GM12878 (cell line): Measurements from ENCODE around the gene NOD1. TPM values are rescaled to one million over a fixed set of nuclear protein-coding genes. Genes with fewer than 3 reads are reported as not detected.

Experiments used
- ATAC-seq: fragments of 200-7000 bp; cut with Tn5 transposase; 3 replicates; pipeline ENCODE4 v1.9.1; 2020; ENCODE audit warnings: mild to moderate bottlenecking, moderate library complexity
- BruUV-seq: library from RNA; stranded (reverse); fragments of 400-500 nt; replicated peaks from 2 replicates; lab custom pipeline; 2021; lab: Mats Ljungman, UMichigan
- CTCF ChIA-PET: fragments of 300-600 bp; sonication (Branson Sonifier 250); formaldehyde crosslinking; extraction: SDS; loops from one replicate; lab custom pipeline; 2021; ENCODE audit warnings: inconsistent platforms; lab: Yijun Ruan, JAX
- POLR2A ChIA-PET: fragments of 350-600 bp; formaldehyde crosslinking; extraction: SDS; loops from one replicate; lab custom pipeline; 2021; ENCODE audit warnings: inconsistent platforms; lab: Charles Lee
- RAD21 ChIA-PET: fragments of 300-600 bp; sonication (Branson Sonifier 250); formaldehyde crosslinking; loops from one replicate; lab custom pipeline; 2023; ENCODE audit warnings: antibody characterized with exemption; ENCODE audit not compliant: unreplicated experiment; lab: Charles Lee
- SMC1A ChIA-PET: fragments of 300-600 bp; sonication (Branson Sonifier 250); formaldehyde crosslinking; loops from one replicate; lab custom pipeline; 2023; ENCODE audit not compliant: unreplicated experiment, uncharacterized antibody; lab: Charles Lee
- DNase-seq: peaks from one replicate; pipeline ENCODE4 v3.0.0-alpha.2; 2011; ENCODE audit warnings: low read depth, low spot score
- FAIRE-seq: peaks from 3 replicates; lab custom pipeline; 2011; peaks lifted over from hg19 to GRCh38; lab: Jason Lieb, UNC
- H2AFZ ChIP-seq: 2 replicates; pipeline ENCODE4 v1.6.0; 2011; ENCODE audit warnings: low read depth, low read length, control low read depth; ENCODE audit not compliant: control insufficient read depth
- H3K27ac ChIP-seq: 2 replicates; pipeline ENCODE4 v1.5.1; 2011; ENCODE audit warnings: control low read depth; ENCODE audit not compliant: control insufficient read depth, insufficient read depth
- H3K27me3 ChIP-seq, 2 experiments: replicated peaks in 1 of 2; 2 replicates each; pipeline versions ENCODE4 v1.6.0 to v1.6.1; 2011; ENCODE audit warnings: low read length in 1 of 2; ENCODE audit not compliant: control insufficient read depth in 2 of 2, insufficient read depth in 2 of 2
- H3K36me3 ChIP-seq, 2 experiments: 2 replicates each; pipeline ENCODE4 v1.5.1; 2011; ENCODE audit warnings: low read length in 1 of 2; ENCODE audit not compliant: control insufficient read depth in 2 of 2, insufficient read depth in 2 of 2
- H3K4me1 ChIP-seq: 2 replicates; pipeline ENCODE4 v1.6.1; 2011; ENCODE audit warnings: mild to moderate bottlenecking, low read length, moderate library complexity, mixed read lengths; ENCODE audit not compliant: control insufficient read depth, insufficient read depth
- H3K4me2 ChIP-seq: 2 replicates; pipeline ENCODE4 v1.6.0; 2011; ENCODE audit warnings: control low read depth; ENCODE audit not compliant: control insufficient read depth, insufficient read depth
- H3K4me3 ChIP-seq: fragments of 200-600 bp; sonication (generic); 2 replicates; pipeline ENCODE4 v1.5.1; 2016
- H3K79me2 ChIP-seq: 2 replicates; pipeline ENCODE4 v1.6.0; 2011; ENCODE audit warnings: low read length; ENCODE audit not compliant: control insufficient read depth, insufficient read depth
- H3K9ac ChIP-seq: 2 replicates; pipeline ENCODE4 v1.8.0; 2011; ENCODE audit warnings: low read length, control low read depth, mixed read lengths; ENCODE audit not compliant: control insufficient read depth, insufficient read depth
- H3K9me3 ChIP-seq: replicated peaks from 3 replicates; pipeline ENCODE4 v1.5.1; 2011; ENCODE audit warnings: mild to moderate bottlenecking, low read length; ENCODE audit not compliant: control insufficient read depth, insufficient read depth
- H4K20me1 ChIP-seq: 2 replicates; pipeline ENCODE4 v1.6.0; 2011; ENCODE audit not compliant: control insufficient read depth, insufficient read depth
- EP300 ChIP-seq, 2 experiments: fragments of 150-350 bp in 1 of 2; IDR thresholded peaks; 2 replicates each; pipeline ENCODE4 v1.6.1; 2011 to 2012; ENCODE audit warnings: low read depth in 2 of 2, low read length in 2 of 2, borderline replicate concordance in 1 of 2, improper control_type of control experiment in 1 of 2, inconsistent platforms in 1 of 2; ENCODE audit not compliant: control insufficient read depth in 1 of 2
- MTA2 ChIP-seq: fragments of 450-650 bp; IDR thresholded peaks from 2 replicates; pipeline ENCODE4 v1.6.1; 2016; ENCODE audit warnings: low read depth, mild to moderate bottlenecking, moderate library complexity
- MYB ChIP-seq: fragments of 150-350 bp; IDR thresholded peaks from 2 replicates; pipeline ENCODE4 v1.6.1; 2014; ENCODE audit warnings: mild to moderate bottlenecking, low read depth, low read length, borderline replicate concordance
- RAD51 ChIP-seq: fragments of 450-650 bp; IDR thresholded peaks from 2 replicates; pipeline ENCODE4 v1.6.1; 2016; ENCODE audit warnings: moderate library complexity, mild to moderate bottlenecking, inconsistent platforms
- SPI1 ChIP-seq: IDR thresholded peaks from 2 replicates; pipeline ENCODE4 v1.6.1; 2011; ENCODE audit warnings: low read depth, mild to moderate bottlenecking, low read length, moderate library complexity, borderline replicate concordance; ENCODE audit not compliant: insufficient read depth
- ZNF207 ChIP-seq: fragments of 450-650 bp; IDR thresholded peaks from 2 replicates; pipeline ENCODE4 v1.6.1; 2014; ENCODE audit warnings: antibody characterized with exemption, mild to moderate bottlenecking, borderline replicate concordance
- WGBS: methylation state at CpG from one replicate; pipeline ENCODE4 v1.1.6; 2016; ENCODE audit warnings: low lambda C conversion rate; ENCODE audit not compliant: insufficient replicate concordance, insufficient coverage; ENCODE audit errors: missing lambda C conversion rate; 5-methylcytosine and 5-hydroxymethylcytosine counted together
- in situ Hi-C: fragments of 300-500 bp; cut with MboI; formaldehyde crosslinking; loops from 9 replicates; pipeline ENCODE4 v1.14.3; 2018; ENCODE audit warnings: mixed read lengths
- intact Hi-C: fragments of 100-400 bp; cut with micrococcal nuclease; formaldehyde crosslinking; loops from one replicate; pipeline ENCODE4 v1.14.2; 2022; ENCODE audit not compliant: unreplicated experiment
- polyA plus RNA-seq, 11 experiments: library from polyadenylated mRNA; depleted of rRNA in 4 of 11; unstranded in 6 of 11; stranded (reverse) in 5 of 11; fragments of >200 nt; fragmentation: Nextera tagmentation in 4 of 11; fragmentation: Illumina TruSeq in 1 of 11; extraction: Ambion mirVana in 4 of 11; extraction: Trizol in 1 of 11; gene quantifications; 1 replicate in 1 of 11; 2 replicates in 10 of 11; pipeline versions ENCODE4 v1.2.1 to v1.2.3, GENCODE V29; 2011 to 2016; ENCODE audit warnings: inconsistent platforms in 2 of 11, missing spikeins in 2 of 11, low read depth in 1 of 11
- total RNA-seq, 4 experiments: library from RNA; depleted of rRNA in 3 of 4; stranded (reverse); fragments of >200 nt in 3 of 4; fragmentation: Illumina TruSeq in 1 of 4; extraction: Trizol in 1 of 4; gene quantifications; 2 replicates each; pipeline versions ENCODE4 v1.2.1 to v1.2.3, GENCODE V29; 2013 to 2021
- TF ChIP-seq, protein P1 (sequence below): fragments of 450-650 bp; formaldehyde crosslinking; IDR thresholded peaks from 2 replicates; pipeline ENCODE4 v1.4.0; 2022; ENCODE audit warnings: mild to moderate bottlenecking, moderate library complexity
- TF ChIP-seq, protein P2 (sequence below): IDR thresholded peaks from 2 replicates; pipeline ENCODE4 v1.6.1; 2011; ENCODE audit warnings: mild to moderate bottlenecking, low read depth, low read length, moderate library complexity; ENCODE audit not compliant: insufficient replicate concordance

The NOD1 gene
- total and polyA plus RNA-seq, 10 of the 15 experiments (the other 5 are each of a cell fraction or from before 2014, with no cell fraction given), result 1.8 to 14.6 (median 8.9) TPM

DNA sequence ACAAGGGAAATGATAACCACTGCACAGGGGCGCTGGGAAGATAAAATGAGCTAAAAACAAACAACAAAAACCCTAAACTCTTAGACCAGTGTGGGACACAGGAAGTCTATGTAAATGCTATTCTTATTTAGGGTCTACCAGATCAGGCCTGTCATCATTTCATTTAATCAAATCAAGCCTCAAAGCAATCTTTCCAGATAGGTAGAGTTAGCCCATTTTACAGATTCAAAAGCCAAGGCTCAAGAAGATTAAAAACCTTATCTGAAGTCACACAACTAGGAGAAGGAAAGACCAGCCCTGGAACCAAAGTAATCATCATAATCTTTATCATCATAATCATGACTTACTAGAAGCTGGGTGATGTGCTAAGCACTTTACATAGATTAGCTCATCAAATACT is 4.7 kb downstream of the NOD1 start:
- Histone ChIP-seq H3K27ac (no peak overlapping the region), H3K4me3 (no peak overlapping the region), H3K27me3 (no peaks in the 10 kb centered on the region), H3K4me2 (peak overlapping the region; percentile 4; the same call in 1 of the 2 replicates), H3K36me3 (0 out of 4 replicates have a peak, but pooled peaks cover 0 to 6% of the 10 kb centered on the region in 2 experiments), H3K79me2 (peaks cover 25% of the 10 kb centered on the region), H3K9me3 (no peaks in the 10 kb centered on the region; the same call in 2 of the 3 replicates), H4K20me1 (no peaks in the 10 kb centered on the region), H3K9ac (no peak overlapping the region), H2AFZ (no peak overlapping the region), H3K4me1 (peaks cover 31% of the 10 kb centered on the region)
- intact Hi-C loops, result no loop called here
- TF ChIP-seq MYB, result no peak
- TF ChIP-seq RAD51, result no peak
- no peak for TF ChIP-seq SPI1
- no peak for TF ChIP-seq ZNF207
- no peak for TF ChIP-seq EP300 (IDR thresholded peaks at IDR 0.05; ENCODE audit: borderline replicate concordance in 1 of 2, control insufficient read depth in 1 of 2, low read depth in 2 of 2, low read length in 2 of 2)
- TF ChIP-seq, protein P1, sequence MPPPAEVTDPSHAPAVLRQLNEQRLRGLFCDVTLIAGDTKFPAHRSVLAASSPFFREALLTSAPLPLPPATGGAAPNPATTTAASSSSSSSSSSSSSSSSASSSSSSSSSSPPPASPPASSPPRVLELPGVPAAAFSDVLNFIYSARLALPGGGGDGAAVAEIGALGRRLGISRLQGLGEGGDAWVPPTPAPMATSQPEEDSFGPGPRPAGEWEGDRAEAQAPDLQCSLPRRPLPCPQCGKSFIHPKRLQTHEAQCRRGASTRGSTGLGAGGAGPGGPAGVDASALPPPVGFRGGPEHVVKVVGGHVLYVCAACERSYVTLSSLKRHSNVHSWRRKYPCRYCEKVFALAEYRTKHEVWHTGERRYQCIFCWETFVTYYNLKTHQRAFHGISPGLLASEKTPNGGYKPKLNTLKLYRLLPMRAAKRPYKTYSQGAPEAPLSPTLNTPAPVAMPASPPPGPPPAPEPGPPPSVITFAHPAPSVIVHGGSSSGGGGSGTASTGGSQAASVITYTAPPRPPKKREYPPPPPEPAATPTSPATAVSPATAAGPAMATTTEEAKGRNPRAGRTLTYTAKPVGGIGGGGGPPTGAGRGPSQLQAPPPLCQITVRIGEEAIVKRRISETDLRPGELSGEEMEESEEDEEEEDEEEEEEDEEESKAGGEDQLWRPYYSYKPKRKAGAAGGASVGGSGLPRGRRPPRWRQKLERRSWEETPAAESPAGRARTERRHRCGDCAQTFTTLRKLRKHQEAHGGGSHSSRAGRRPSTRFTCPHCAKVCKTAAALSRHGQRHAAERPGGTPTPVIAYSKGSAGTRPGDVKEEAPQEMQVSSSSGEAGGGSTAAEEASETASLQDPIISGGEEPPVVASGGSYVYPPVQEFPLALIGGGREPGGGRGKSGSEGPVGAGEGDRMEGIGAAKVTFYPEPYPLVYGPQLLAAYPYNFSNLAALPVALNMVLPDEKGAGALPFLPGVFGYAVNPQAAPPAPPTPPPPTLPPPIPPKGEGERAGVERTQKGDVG, result no peak
- TF ChIP-seq MTA2, result no peak
- TF ChIP-seq, protein P2, sequence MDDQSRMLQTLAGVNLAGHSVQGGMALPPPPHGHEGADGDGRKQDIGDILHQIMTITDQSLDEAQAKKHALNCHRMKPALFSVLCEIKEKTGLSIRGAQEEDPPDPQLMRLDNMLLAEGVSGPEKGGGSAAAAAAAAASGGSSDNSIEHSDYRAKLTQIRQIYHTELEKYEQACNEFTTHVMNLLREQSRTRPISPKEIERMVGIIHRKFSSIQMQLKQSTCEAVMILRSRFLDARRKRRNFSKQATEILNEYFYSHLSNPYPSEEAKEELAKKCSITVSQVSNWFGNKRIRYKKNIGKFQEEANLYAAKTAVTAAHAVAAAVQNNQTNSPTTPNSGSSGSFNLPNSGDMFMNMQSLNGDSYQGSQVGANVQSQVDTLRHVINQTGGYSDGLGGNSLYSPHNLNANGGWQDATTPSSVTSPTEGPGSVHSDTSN, result no peak
- DNase-seq (no peak), FAIRE-seq (no peak), ATAC-seq (no peak)
- RAD21 ChIA-PET, result interaction anchor here (0.8 to 1.2 kb wide), 4 partner anchors 10 to 309 kb away, joined by 3 to 4 read pairs (median 3); no protein-coding TSS in a partner anchor
- BruUV-seq, result no TSS peak
- SMC1A ChIA-PET, result interaction anchor here (1.2 to 1.8 kb wide), 5 partner anchors 9 to 25 kb away, joined by 3 to 5 read pairs (median 4); no protein-coding TSS in a partner anchor
- in situ Hi-C loops, result no loop called here
- POLR2A ChIA-PET, result no interaction called here
- CTCF ChIA-PET, result interaction anchor here (0.6 to 1.7 kb wide), 4 partner anchors 8 to 198 kb away, joined by 3 to 6 read pairs (median 4); no protein-coding TSS in a partner anchor
- 50% methylated on average over 1 of the region's 1 CpG for WGBS
